ENCODE data around the gene EXOC3L1.

The EXOC3L1 gene

GRCh38 chr16:67156143-67156844, 33.6 kb downstream of the EXOC3L1 start:
- H3K18ac ChIP-seq (ENCODE audit: low read length): peak overlapping the region; percentile 64
- peak overlapping the region; percentile 53 for H3K9ac ChIP-seq (ENCODE audit: low read depth, low read length, poor library complexity)
- no peak overlapping the region for H3K4ac ChIP-seq (ENCODE audit: low read length)
- H3K4me3 ChIP-seq (ENCODE audit: low read length in 2 of 2): no peak overlapping the region
- peaks cover 2% of the 10 kb centered on the region for H3K79me1 ChIP-seq (ENCODE audit: low read depth, low read length)
- H3K4me2 ChIP-seq (ENCODE audit: insufficient read depth, low read length, poor library complexity, severe bottlenecking): no peak overlapping the region
- H3K9me3 ChIP-seq (replicated peaks in 1 of 2; ENCODE audit: control insufficient read depth in 2 of 2, insufficient read depth in 1 of 2, low read depth in 1 of 2, low read length in 2 of 2): peaks cover 0 to 3% of the 10 kb centered on the region in 2 donors
- H2BK120ac ChIP-seq (ENCODE audit: low read depth, low read length): no peak overlapping the region
- no peaks in the 10 kb centered on the region for H3K36me3 ChIP-seq (replicated peaks in 1 of 2; ENCODE audit: control insufficient read depth in 2 of 2, insufficient read depth in 2 of 2, low read length in 2 of 2)
- no peak overlapping the region for H3K14ac ChIP-seq (ENCODE audit: low read length)
- no peak overlapping the region for H2BK5ac ChIP-seq (ENCODE audit: low read length)
- H4K8ac ChIP-seq (ENCODE audit: low read depth, low read length): no peak overlapping the region
- no peak overlapping the region for H2BK15ac ChIP-seq (ENCODE audit: low read length)
- H3K4me1 ChIP-seq (ENCODE audit: control insufficient read depth in 2 of 2, insufficient read depth in 1 of 2, low read depth in 1 of 2, low read length in 2 of 2): peaks cover 4 to 6% of the 10 kb centered on the region in 2 donors
- no peak for DNase-seq (ENCODE audit: low spot score)
- no CpG with 5 or more reads among the region's 15 CpGs for WGBS, 2 donors (ENCODE audit: extremely low coverage in 2 of 2, insufficient read length in 2 of 2, insufficient replicate concordance in 1 of 2)
- no peak overlapping the region for H2BK12ac ChIP-seq (ENCODE audit: low read length)
- H3K27me3 ChIP-seq (ENCODE audit: control insufficient read depth in 3 of 3, insufficient read depth in 3 of 3, low read depth in 1 of 3, low read length in 3 of 3): peaks cover 63 to 96% (median 96%) of the 10 kb centered on the region in 3 experiments
- no peak overlapping the region for H3K27ac ChIP-seq (replicated peaks; ENCODE audit: low read length)
- no peak overlapping the region for H4K91ac ChIP-seq (ENCODE audit: low read depth, low read length, poor library complexity)
- H3K23ac ChIP-seq (ENCODE audit: low read depth, low read length, poor library complexity): peak overlapping the region; percentile 73
- no peak overlapping the region for H2AFZ ChIP-seq (ENCODE audit: low read length)
- H2AK5ac ChIP-seq (ENCODE audit: low read depth, low read length): peak overlapping the region; percentile 91

GRCh38 chr16:67155295-67156142, 34.4 kb downstream of the EXOC3L1 start:
- no peak overlapping the region for H4K8ac ChIP-seq (ENCODE audit: low read depth, low read length)
- no peak overlapping the region for H4K91ac ChIP-seq (ENCODE audit: low read depth, low read length, poor library complexity)
- no peaks in the 10 kb centered on the region for H3K36me3 ChIP-seq (replicated peaks in 1 of 2; ENCODE audit: control insufficient read depth in 2 of 2, insufficient read depth in 2 of 2, low read length in 2 of 2)
- H3K18ac ChIP-seq (ENCODE audit: low read length): peak overlapping the region; percentile 64
- H3K4me3 ChIP-seq (ENCODE audit: low read length in 2 of 2): peak overlapping the region; percentile 33 to 56
- peak overlapping the region; percentile 50 for H3K9ac ChIP-seq (ENCODE audit: low read depth, low read length, poor library complexity)
- H2BK15ac ChIP-seq (ENCODE audit: low read length): no peak overlapping the region
- peaks cover 0 to under 1% of the 10 kb centered on the region in 2 donors for H3K9me3 ChIP-seq (replicated peaks in 1 of 2; ENCODE audit: control insufficient read depth in 2 of 2, insufficient read depth in 1 of 2, low read depth in 1 of 2, low read length in 2 of 2)
- H3K79me1 ChIP-seq (ENCODE audit: low read depth, low read length): peaks cover 2% of the 10 kb centered on the region
- no CpG with 5 or more reads among the region's 74 CpGs for WGBS, 2 donors (ENCODE audit: extremely low coverage in 2 of 2, insufficient read length in 2 of 2, insufficient replicate concordance in 1 of 2)
- peaks cover 59 to 96% (median 91%) of the 10 kb centered on the region in 3 experiments for H3K27me3 ChIP-seq (ENCODE audit: control insufficient read depth in 3 of 3, insufficient read depth in 3 of 3, low read depth in 1 of 3, low read length in 3 of 3)
- H3K4me2 ChIP-seq (ENCODE audit: insufficient read depth, low read length, poor library complexity, severe bottlenecking): peak overlapping the region; percentile 64
- no peak overlapping the region for H2BK5ac ChIP-seq (ENCODE audit: low read length)
- peak overlapping the region; percentile 88 for H2AFZ ChIP-seq (ENCODE audit: low read length)
- H2BK12ac ChIP-seq (ENCODE audit: low read length): no peak overlapping the region
- no peak overlapping the region for H3K4ac ChIP-seq (ENCODE audit: low read length)
- no peak overlapping the region for H3K27ac ChIP-seq (replicated peaks; ENCODE audit: low read length)
- peak; percentile 82 for DNase-seq (ENCODE audit: low spot score)
- peaks cover 6 to 8% of the 10 kb centered on the region in 2 donors for H3K4me1 ChIP-seq (ENCODE audit: control insufficient read depth in 2 of 2, insufficient read depth in 1 of 2, low read depth in 1 of 2, low read length in 2 of 2)
- no peak overlapping the region for H3K14ac ChIP-seq (ENCODE audit: low read length)
- peak overlapping the region; percentile 91 for H2AK5ac ChIP-seq (ENCODE audit: low read depth, low read length)
- peak overlapping the region; percentile 73 for H3K23ac ChIP-seq (ENCODE audit: low read depth, low read length, poor library complexity)
- no peak overlapping the region for H2BK120ac ChIP-seq (ENCODE audit: low read depth, low read length)

- Histone ChIP-seq H3K79me1 (ENCODE audit: low read depth, low read length) (peaks cover 2% of the 10 kb centered on the region), H4K91ac (ENCODE audit: low read depth, low read length, poor library complexity) (no peak overlapping the region), H2BK5ac (ENCODE audit: low read length) (peak overlapping the region; percentile 13), H3K18ac (ENCODE audit: low read length) (peak overlapping the region; percentile 52), H3K14ac (ENCODE audit: low read length) (no peak overlapping the region), H3K27ac (replicated peaks; ENCODE audit: low read length) (no peak overlapping the region), H2BK120ac (ENCODE audit: low read depth, low read length) (no peak overlapping the region), H3K27me3 (ENCODE audit: control insufficient read depth in 3 of 3, insufficient read depth in 3 of 3, low read depth in 1 of 3, low read length in 3 of 3) (peaks cover 59 to 96% (median 83%) of the 10 kb centered on the region in 3 experiments), H2AK5ac (ENCODE audit: low read depth, low read length) (peak overlapping the region; percentile 52), H3K9ac (ENCODE audit: low read depth, low read length, poor library complexity) (peak overlapping the region; percentile 53), H3K4me2 (ENCODE audit: insufficient read depth, low read length, poor library complexity, severe bottlenecking) (peak overlapping the region; percentile 64), H3K4ac (ENCODE audit: low read length) (no peak overlapping the region), H3K4me3 (ENCODE audit: low read length in 2 of 2) (peak overlapping the region; percentile 33 to 56), H3K23ac (ENCODE audit: low read depth, low read length, poor library complexity) (peak overlapping the region; percentile 31), H3K4me1 (ENCODE audit: control insufficient read depth in 2 of 2, insufficient read depth in 1 of 2, low read depth in 1 of 2, low read length in 2 of 2) (peaks cover 6 to 8% of the 10 kb centered on the region in 2 donors), H3K9me3 (replicated peaks in 1 of 2; ENCODE audit: control insufficient read depth in 2 of 2, insufficient read depth in 1 of 2, low read depth in 1 of 2, low read length in 2 of 2) (peaks cover 0 to 1% of the 10 kb centered on the region in 2 donors), H2AFZ (ENCODE audit: low read length) (peak overlapping the region; percentile 88), H4K8ac (ENCODE audit: low read depth, low read length) (no peak overlapping the region), H2BK15ac (ENCODE audit: low read length) (peak overlapping the region; percentile 58), H3K36me3 (replicated peaks in 1 of 2; ENCODE audit: control insufficient read depth in 2 of 2, insufficient read depth in 2 of 2, low read length in 2 of 2) (no peaks in the 10 kb centered on the region), H2BK12ac (ENCODE audit: low read length) (no peak overlapping the region)
- DNase-seq (ENCODE audit: low spot score): no peak
- WGBS, 2 donors (ENCODE audit: extremely low coverage in 2 of 2, insufficient read length in 2 of 2, insufficient replicate concordance in 1 of 2): no CpG with 5 or more reads among the region's 61 CpGs
Observed at GRCh38 chr16:67154578-67155294, 35.2 kb downstream of the EXOC3L1 start.

All from neuronal stem cell (in vitro differentiated cells).